Nephron progenitor cell (in vitro differentiated cells): ENCODE results near the gene LONRF3.
"Not testable (repeated sequence)": the region's sequence is repeated elsewhere in the genome, so short reads cannot be mapped to it uniquely, and the experiment has no call there.

Experiments used
- DNase-seq: peaks from one replicate; pipeline ENCODE4 v3.0.0; 2021
- H3K27ac Mint-ChIP-seq: 2 replicates; pipeline ENCODE4 v1.8.0; 2021; ENCODE audit warnings: mild to moderate bottlenecking, moderate library complexity, mixed read lengths
- H3K27me3 Mint-ChIP-seq: 2 replicates; pipeline ENCODE4 v1.8.0; 2021; ENCODE audit warnings: mild to moderate bottlenecking, low read depth, mixed read lengths; ENCODE audit not compliant: poor library complexity
- H3K36me3 Mint-ChIP-seq: 2 replicates; pipeline ENCODE4 v1.8.0; 2021; ENCODE audit warnings: low read depth, mixed read lengths
- H3K4me1 Mint-ChIP-seq: 2 replicates; pipeline ENCODE4 v1.8.0; 2021; ENCODE audit warnings: mixed read lengths
- H3K4me3 Mint-ChIP-seq: 2 replicates; pipeline ENCODE4 v1.8.0; 2021; ENCODE audit warnings: mild to moderate bottlenecking, moderate library complexity, mixed read lengths
- H3K9me3 Mint-ChIP-seq: 2 replicates; pipeline ENCODE4 v1.8.0; 2021; ENCODE audit warnings: mild to moderate bottlenecking, moderate library complexity, mixed read lengths
- CTCF ChIP-seq: fragments of 200-600 bp; sonication (generic); IDR thresholded peaks from 2 replicates; pipeline ENCODE4 v1.5.0; 2021; ENCODE audit warnings: antibody characterized with exemption

Gene LONRF3

GRCh38 chrX:119028733-119029330 lies 54.4 kb downstream of the LONRF3 start:
- peaks cover 79% of the 10 kb centered on the region for H3K9me3 Mint-ChIP-seq
- H3K27me3 Mint-ChIP-seq, result no peaks in the 10 kb centered on the region
- no peak for TF ChIP-seq CTCF
- H3K4me3 Mint-ChIP-seq, result no peak overlapping the region
- H3K36me3 Mint-ChIP-seq, result peaks cover under 1% of the 10 kb centered on the region
- H3K4me1 Mint-ChIP-seq, result no peaks in the 10 kb centered on the region
- H3K27ac Mint-ChIP-seq, result no peak overlapping the region
- no peak for DNase-seq

DNA sequence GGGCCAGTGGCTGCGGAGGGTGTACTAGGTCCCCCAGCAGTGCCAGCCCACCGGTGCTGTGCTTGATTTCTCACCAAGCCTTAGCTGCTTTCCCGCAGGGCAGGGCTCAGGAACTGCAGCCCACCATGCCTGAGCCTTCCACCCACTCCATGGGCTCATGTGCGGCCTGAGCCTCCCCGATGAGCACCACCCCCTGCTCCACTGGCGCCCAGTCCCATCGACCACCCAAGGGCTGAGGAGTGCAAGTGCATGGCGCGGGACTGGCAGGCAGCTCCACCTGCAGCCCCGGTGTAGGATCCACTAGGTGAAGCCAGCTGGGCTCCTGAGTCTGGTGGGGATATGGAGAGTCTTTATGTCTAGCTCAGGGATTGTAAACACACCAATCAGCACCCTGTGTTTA lies 55.2 kb downstream of the LONRF3 start:
- not testable (repeated sequence) for DNase-seq, H3K27me3 Mint-ChIP-seq, H3K36me3 Mint-ChIP-seq, H3K27ac Mint-ChIP-seq, H3K4me1 Mint-ChIP-seq, H3K4me3 Mint-ChIP-seq
- H3K9me3 Mint-ChIP-seq, result peaks cover 80% of the 10 kb centered on the region

DNA sequence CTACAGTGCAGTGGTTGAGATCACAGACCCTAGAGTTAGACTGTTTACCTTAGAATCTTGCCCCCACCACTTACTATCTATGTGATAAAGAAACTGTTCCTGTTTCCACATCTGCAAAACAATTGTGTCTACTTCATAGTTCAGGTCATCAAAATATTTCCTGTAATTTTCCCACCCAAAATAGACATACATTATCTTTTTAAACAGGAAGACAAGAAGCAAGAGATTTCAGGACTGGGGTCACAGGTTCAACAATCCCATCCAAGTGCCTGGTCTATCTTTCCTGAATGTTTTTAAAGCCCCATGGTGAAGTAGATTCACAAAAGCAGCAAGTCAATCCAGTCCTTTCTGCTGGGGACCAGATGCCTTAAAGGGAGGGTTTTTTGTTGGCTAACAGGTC lies 56.6 kb downstream of the LONRF3 start:
- peaks cover 76% of the 10 kb centered on the region for H3K9me3 Mint-ChIP-seq
- DNase-seq, result no peak
- no peak overlapping the region for H3K27ac Mint-ChIP-seq
- H3K36me3 Mint-ChIP-seq, result peaks cover 5% of the 10 kb centered on the region
- no peak overlapping the region for H3K4me3 Mint-ChIP-seq
- no peaks in the 10 kb centered on the region for H3K4me1 Mint-ChIP-seq
- no peaks in the 10 kb centered on the region for H3K27me3 Mint-ChIP-seq
- TF ChIP-seq CTCF, result no peak

DNA sequence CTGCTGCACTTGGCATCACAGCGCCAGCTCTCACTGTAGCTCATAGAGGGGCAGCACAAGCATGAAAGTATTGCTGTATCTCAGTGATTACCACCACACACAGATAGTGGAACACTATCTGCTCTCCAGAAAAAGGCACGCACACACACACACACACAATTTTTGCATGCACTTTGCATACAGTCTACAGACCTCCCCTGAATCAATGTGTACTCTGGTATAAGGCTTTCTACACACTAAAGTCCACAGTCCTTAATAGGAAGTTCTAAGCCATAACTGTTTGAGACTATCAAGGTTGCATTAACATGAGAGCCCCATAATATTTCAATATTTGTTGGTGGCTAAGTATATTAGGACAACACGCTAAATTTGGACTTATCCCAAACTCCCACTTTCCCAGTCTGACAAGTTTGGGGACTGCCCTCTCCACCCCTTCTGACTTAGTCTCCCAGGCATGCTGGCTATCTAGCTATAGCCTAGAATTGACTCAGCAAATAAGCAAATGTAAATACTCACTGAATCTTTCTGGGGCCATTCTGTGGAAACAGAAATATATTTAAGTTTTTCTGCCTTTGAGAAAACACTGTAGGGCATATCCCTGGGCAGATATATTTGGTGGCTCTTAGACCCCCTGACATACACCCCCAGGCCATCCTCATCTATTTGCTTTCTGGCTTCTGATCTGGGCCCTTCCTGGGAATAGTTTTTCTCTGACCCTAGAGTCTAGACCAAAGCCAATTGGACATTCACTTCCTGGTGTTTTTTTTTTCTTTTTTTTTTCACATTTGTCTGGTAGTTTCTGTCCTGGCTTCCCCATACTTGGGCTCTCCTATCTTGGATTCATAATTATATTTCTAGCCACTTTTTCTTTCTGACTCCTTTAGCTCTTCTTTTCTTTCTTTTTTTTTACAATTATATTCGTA lies 62.0 kb downstream of the LONRF3 start:
- TF ChIP-seq CTCF, result no peak
- peaks cover 4% of the 10 kb centered on the region for H3K27me3 Mint-ChIP-seq
- no peak overlapping the region for H3K4me3 Mint-ChIP-seq
- DNase-seq, result no peak
- no peak overlapping the region for H3K27ac Mint-ChIP-seq
- H3K9me3 Mint-ChIP-seq, result peaks cover 51% of the 10 kb centered on the region
- peaks cover 5% of the 10 kb centered on the region for H3K36me3 Mint-ChIP-seq
- H3K4me1 Mint-ChIP-seq, result peaks cover 6% of the 10 kb centered on the region

- Mint-ChIP-seq H3K36me3 (no peaks in the 10 kb centered on the region), H3K27me3 (peaks cover 4% of the 10 kb centered on the region), H3K9me3 (peaks cover 37% of the 10 kb centered on the region), H3K4me1 (peaks cover 7% of the 10 kb centered on the region), H3K27ac (no peak overlapping the region), H3K4me3 (no peak overlapping the region)
- TF ChIP-seq CTCF, result no peak
- no peak for DNase-seq
These were observed 66.0 kb downstream of the LONRF3 start for GRCh38 chrX:119040432-119040831.

- Mint-ChIP-seq H3K27ac (no peak overlapping the region), H3K9me3 (peaks cover 36% of the 10 kb centered on the region), H3K4me1 (peaks cover 7% of the 10 kb centered on the region), H3K27me3 (peaks cover 9% of the 10 kb centered on the region), H3K36me3 (no peaks in the 10 kb centered on the region), H3K4me3 (no peak overlapping the region)
- no peak for DNase-seq
- TF ChIP-seq CTCF, result no peak
These were observed 66.8 kb downstream of the LONRF3 start for GRCh38 chrX:119041175-119041574.
